HEK293 (cell line): Measurements from ENCODE around the gene TEX19.

ENCODE experiments used
- TF ChIP-seq, protein P1 (sequence below): fragments of 450-650 bp; formaldehyde crosslinking; IDR thresholded peaks from 2 replicates; pipeline ENCODE4 v1.5.1; 2016; ENCODE audit warnings: missing biosample characterization, missing genetic modification characterization
- TF ChIP-seq, protein P2 (sequence below): IDR thresholded peaks from 2 replicates; pipeline ENCODE4 v1.6.1; 2011; ENCODE audit warnings: mild to moderate bottlenecking, low read depth, low read length, borderline replicate concordance

DNA sequence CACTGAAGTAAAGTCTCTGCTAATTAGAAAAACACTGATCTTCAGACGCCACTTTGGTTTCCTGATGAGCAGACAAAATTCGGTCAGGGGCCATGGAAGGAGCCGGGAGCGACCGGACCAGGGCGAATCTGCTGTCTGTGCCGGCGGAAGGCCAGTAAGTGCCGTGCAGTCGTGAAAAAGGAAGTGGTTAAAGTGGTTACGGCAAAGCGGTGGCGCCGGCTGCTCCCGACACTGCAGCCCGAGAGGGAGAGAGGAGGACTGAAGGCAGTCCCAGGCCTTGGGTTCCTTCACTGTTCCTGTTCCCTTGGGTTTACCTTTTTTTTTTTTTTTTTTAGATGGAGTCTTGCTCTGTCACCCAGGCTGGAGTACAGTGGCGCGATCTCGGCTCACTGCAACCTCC is 41.8 kb downstream of the TEX19 start:
- TF ChIP-seq, protein P1, sequence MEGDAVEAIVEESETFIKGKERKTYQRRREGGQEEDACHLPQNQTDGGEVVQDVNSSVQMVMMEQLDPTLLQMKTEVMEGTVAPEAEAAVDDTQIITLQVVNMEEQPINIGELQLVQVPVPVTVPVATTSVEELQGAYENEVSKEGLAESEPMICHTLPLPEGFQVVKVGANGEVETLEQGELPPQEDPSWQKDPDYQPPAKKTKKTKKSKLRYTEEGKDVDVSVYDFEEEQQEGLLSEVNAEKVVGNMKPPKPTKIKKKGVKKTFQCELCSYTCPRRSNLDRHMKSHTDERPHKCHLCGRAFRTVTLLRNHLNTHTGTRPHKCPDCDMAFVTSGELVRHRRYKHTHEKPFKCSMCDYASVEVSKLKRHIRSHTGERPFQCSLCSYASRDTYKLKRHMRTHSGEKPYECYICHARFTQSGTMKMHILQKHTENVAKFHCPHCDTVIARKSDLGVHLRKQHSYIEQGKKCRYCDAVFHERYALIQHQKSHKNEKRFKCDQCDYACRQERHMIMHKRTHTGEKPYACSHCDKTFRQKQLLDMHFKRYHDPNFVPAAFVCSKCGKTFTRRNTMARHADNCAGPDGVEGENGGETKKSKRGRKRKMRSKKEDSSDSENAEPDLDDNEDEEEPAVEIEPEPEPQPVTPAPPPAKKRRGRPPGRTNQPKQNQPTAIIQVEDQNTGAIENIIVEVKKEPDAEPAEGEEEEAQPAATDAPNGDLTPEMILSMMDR (tag by site-specific recombination): no peak
- TF ChIP-seq, protein P2, sequence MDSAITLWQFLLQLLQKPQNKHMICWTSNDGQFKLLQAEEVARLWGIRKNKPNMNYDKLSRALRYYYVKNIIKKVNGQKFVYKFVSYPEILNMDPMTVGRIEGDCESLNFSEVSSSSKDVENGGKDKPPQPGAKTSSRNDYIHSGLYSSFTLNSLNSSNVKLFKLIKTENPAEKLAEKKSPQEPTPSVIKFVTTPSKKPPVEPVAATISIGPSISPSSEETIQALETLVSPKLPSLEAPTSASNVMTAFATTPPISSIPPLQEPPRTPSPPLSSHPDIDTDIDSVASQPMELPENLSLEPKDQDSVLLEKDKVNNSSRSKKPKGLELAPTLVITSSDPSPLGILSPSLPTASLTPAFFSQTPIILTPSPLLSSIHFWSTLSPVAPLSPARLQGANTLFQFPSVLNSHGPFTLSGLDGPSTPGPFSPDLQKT: no peak
